ENCODE results near the gene SCN2A. TPM values are rescaled to one million over a fixed set of nuclear protein-coding genes. Genes with fewer than 3 reads are reported as not detected.

The SCN2A gene
- total RNA-seq, 1 experiment from 2014 or later: 0.24 TPM

- no peak overlapping the region for H3K14ac ChIP-seq (ENCODE audit: insufficient read depth, low read length)
- Mint-ChIP-seq H3K4me3 (no peak overlapping the region), H3K9me3 (peaks cover 1 to 2% of the 10 kb centered on the region in 2 experiments; a peak in 2 of 5 replicates), H3K27ac (no peak overlapping the region), H3K4me1 (peaks cover 22 to 26% of the 10 kb centered on the region in 2 experiments), H3K36me3 (ENCODE audit: insufficient read depth in 1 of 3, low read depth in 3 of 3) (peaks cover 0 to 1% (median 0%) of the 10 kb centered on the region in 3 experiments; a peak in 1 of 7 replicates), H3K27me3 (ENCODE audit: low read depth) (no peaks in the 10 kb centered on the region)
- no peak overlapping the region for H2AFZ ChIP-seq (ENCODE audit: low read length)
- peaks cover 5% of the 10 kb centered on the region for H3K4me1 ChIP-seq (ENCODE audit: insufficient read depth, low read length)
- no peak overlapping the region for H3K56ac ChIP-seq (ENCODE audit: insufficient read length, low read depth, low read length)
- H3K4ac ChIP-seq (ENCODE audit: low read depth, low read length): no peak overlapping the region
- no peak overlapping the region for H3T11ph ChIP-seq (ENCODE audit: low read length)
- no peak overlapping the region for H4K8ac ChIP-seq (replicated peaks; ENCODE audit: insufficient read length, low read depth, low read length)
- H3K4me2 ChIP-seq (ENCODE audit: insufficient read depth, insufficient read length, low read length): no peak overlapping the region
- no peak overlapping the region for H2AK5ac ChIP-seq (ENCODE audit: insufficient read length, low read length)
- no peak overlapping the region for H3K23ac ChIP-seq (ENCODE audit: insufficient read length, low read depth, low read length)
- no peaks in the 10 kb centered on the region for H3K23me2 ChIP-seq (ENCODE audit: insufficient read length, low read depth, low read length, poor library complexity, severe bottlenecking)
- no peak overlapping the region for H4K91ac ChIP-seq (ENCODE audit: insufficient read length, low read depth, low read length)
- H3K9me3 ChIP-seq (ENCODE audit: control insufficient read depth, low read depth, low read length): no peaks in the 10 kb centered on the region
- no peaks in the 10 kb centered on the region for H3K79me1 ChIP-seq (ENCODE audit: insufficient read depth, low read depth, low read length, poor library complexity, severe bottlenecking)
- H4K5ac ChIP-seq (ENCODE audit: insufficient read length, low read depth, low read length): no peak overlapping the region
- DNase-seq: no peak
- H2BK12ac ChIP-seq (ENCODE audit: insufficient read length, low read depth, low read length): no peak overlapping the region
- H3K27me3 ChIP-seq (ENCODE audit: insufficient read depth, low read length): no peaks in the 10 kb centered on the region
- TF ChIP-seq CTCF (conservative IDR thresholded peaks at IDR 0.05): no peak
- no peak overlapping the region for H2BK15ac ChIP-seq (ENCODE audit: low read depth, low read length)
- no peak overlapping the region for H3K9ac ChIP-seq (ENCODE audit: extremely low read depth, insufficient read length, low read length)
- no peaks in the 10 kb centered on the region for H3K79me2 ChIP-seq (ENCODE audit: insufficient read depth, low read length)
- H2BK5ac ChIP-seq (ENCODE audit: insufficient read length, low read length): no peak overlapping the region
- no peak overlapping the region for H2BK20ac ChIP-seq (ENCODE audit: low read depth, low read length, poor library complexity, severe bottlenecking)
- no peak overlapping the region for H3K18ac ChIP-seq (ENCODE audit: insufficient read length, low read depth, low read length)
- no peaks in the 10 kb centered on the region for H4K20me1 ChIP-seq (ENCODE audit: control insufficient read depth, insufficient read depth, insufficient read length)
- H2BK120ac ChIP-seq (ENCODE audit: low read depth, low read length, poor library complexity, severe bottlenecking): no peak overlapping the region
- H3K27ac ChIP-seq (ENCODE audit: insufficient read length, low read depth, low read length): no peak overlapping the region
Observed at GRCh38 chr2:165431014-165431413, 191.8 kb downstream of the SCN2A start.

Data from H9 (cell line).